HepG2 (cell line): ENCODE data around the gene ABCC3. TPM values are rescaled to one million over a fixed set of nuclear protein-coding genes. Genes with fewer than 3 reads are reported as not detected.

Experiments used
- AHR ChIP-seq: IDR thresholded peaks from 2 replicates; pipeline ENCODE4 v1.6.1; 2018; ENCODE audit warnings: missing genetic modification reagents, missing compliant biosample characterization
- ATF7 ChIP-seq, 2 experiments: fragments of 450-650 bp in 1 of 2; sonication (generic) in 1 of 2; formaldehyde crosslinking in 1 of 2; IDR thresholded peaks; 2 replicates each; pipeline versions ENCODE4 v1.4.0 to v1.6.1; 2016 to 2020; ENCODE audit warnings: antibody characterized with exemption in 1 of 2, mild to moderate bottlenecking in 1 of 2, missing genetic modification reagents in 1 of 2
- CAMTA2 ChIP-seq: sonication (generic); formaldehyde crosslinking; IDR thresholded peaks from 2 replicates; pipeline ENCODE4 v1.4.0; 2020; ENCODE audit warnings: mild to moderate bottlenecking, missing genetic modification reagents, borderline replicate concordance
- EP300 ChIP-seq, 3 experiments: sonication (generic) in 1 of 3; formaldehyde crosslinking in 1 of 3; IDR thresholded peaks; 2 replicates each; pipeline versions ENCODE4 v1.5.1 to v1.6.1; 2011 to 2020; ENCODE audit warnings: low read depth in 2 of 3, low read length in 2 of 3, borderline replicate concordance in 1 of 3, improper control_type of control experiment in 1 of 3, mild to moderate bottlenecking in 1 of 3, missing genetic modification reagents in 1 of 3, moderate library complexity in 1 of 3
- HNF4G ChIP-seq, 2 experiments: sonication (generic) in 1 of 2; formaldehyde crosslinking in 1 of 2; IDR thresholded peaks; 2 replicates each; pipeline versions ENCODE4 v1.4.0 to v1.6.1; 2011 to 2020; ENCODE audit warnings: borderline replicate concordance in 2 of 2, low read depth in 2 of 2, mild to moderate bottlenecking in 2 of 2, low read length in 1 of 2, missing genetic modification reagents in 1 of 2, moderate library complexity in 1 of 2
- IRF9 ChIP-seq: sonication (generic); formaldehyde crosslinking; IDR thresholded peaks from 2 replicates; pipeline ENCODE4 v1.8.0; 2022; ENCODE audit warnings: missing genetic modification reagents, mild to moderate bottlenecking, borderline replicate concordance
- KAT8 ChIP-seq: IDR thresholded peaks from 2 replicates; pipeline ENCODE4 v1.6.1; 2016; ENCODE audit warnings: missing genetic modification reagents, missing compliant biosample characterization
- KDM2A ChIP-seq: sonication (generic); formaldehyde crosslinking; IDR thresholded peaks from 2 replicates; pipeline ENCODE4 v1.4.0; 2020; ENCODE audit warnings: low read depth, missing genetic modification reagents, borderline replicate concordance
- KLF11 ChIP-seq: IDR thresholded peaks from 2 replicates; pipeline ENCODE4 v1.6.1; 2016; ENCODE audit warnings: missing compliant biosample characterization
- NRL ChIP-seq: sonication (generic); formaldehyde crosslinking; IDR thresholded peaks from 2 replicates; pipeline ENCODE4 v1.5.0; 2020; ENCODE audit warnings: missing genetic modification reagents, mild to moderate bottlenecking, moderate library complexity, borderline replicate concordance
- RAD21 ChIP-seq: fragments of 450-650 bp; formaldehyde crosslinking; IDR thresholded peaks from 2 replicates; pipeline ENCODE4 v1.5.0; 2020; ENCODE audit warnings: mild to moderate bottlenecking
- RORA ChIP-seq: sonication (generic); formaldehyde crosslinking; IDR thresholded peaks from 2 replicates; pipeline ENCODE4 v1.5.0; 2020; ENCODE audit warnings: mild to moderate bottlenecking, missing genetic modification reagents, moderate library complexity
- TBX2 ChIP-seq: sonication (generic); formaldehyde crosslinking; IDR thresholded peaks from 2 replicates; pipeline ENCODE4 v1.5.0; 2020; ENCODE audit warnings: missing genetic modification reagents, mild to moderate bottlenecking, borderline replicate concordance
- TSC22D2 ChIP-seq: sonication (generic); formaldehyde crosslinking; IDR thresholded peaks from 2 replicates; pipeline ENCODE4 v1.5.1; 2020; ENCODE audit warnings: missing genetic modification reagents, mild to moderate bottlenecking, borderline replicate concordance
- ZFP36L2 ChIP-seq: sonication (generic); formaldehyde crosslinking; IDR thresholded peaks from 2 replicates; pipeline ENCODE4 v1.4.0; 2020; ENCODE audit warnings: missing genetic modification reagents
- ZFP41 ChIP-seq: sonication (generic); formaldehyde crosslinking; IDR thresholded peaks from 2 replicates; pipeline ENCODE4 v1.4.0; 2020; ENCODE audit warnings: mild to moderate bottlenecking, missing genetic modification reagents, borderline replicate concordance
- ZNF274 ChIP-seq: sonication (generic); formaldehyde crosslinking; IDR thresholded peaks from 2 replicates; pipeline ENCODE4 v1.5.1; 2020; ENCODE audit warnings: mild to moderate bottlenecking, missing genetic modification reagents
- ZNF317 ChIP-seq: sonication (generic); formaldehyde crosslinking; IDR thresholded peaks from 2 replicates; pipeline ENCODE4 v1.5.0; 2020; ENCODE audit warnings: mild to moderate bottlenecking, missing genetic modification reagents
- ZNF770 ChIP-seq: sonication (generic); formaldehyde crosslinking; IDR thresholded peaks from 2 replicates; pipeline ENCODE4 v1.5.0; 2020; ENCODE audit warnings: mild to moderate bottlenecking, missing genetic modification reagents
- polyA plus RNA-seq, 8 experiments: library from polyadenylated mRNA; depleted of rRNA in 3 of 8; stranded (reverse) in 7 of 8; unstranded in 1 of 8; fragments of >200 nt; fragmentation: Illumina TruSeq in 4 of 8; extraction: Trizol in 4 of 8; gene quantifications; 2 replicates each; pipeline versions ENCODE4 v1.2.1 to v1.2.3, GENCODE V29; 2011 to 2016; ENCODE audit warnings: low read depth in 4 of 8, missing spikeins in 1 of 8, mixed read lengths in 1 of 8; ENCODE audit not compliant: insufficient read depth in 1 of 8
- total RNA-seq, 5 experiments: library from RNA; depleted of rRNA; stranded (reverse); fragments of >200 nt; fragmentation: Illumina TruSeq; extraction: Trizol; gene quantifications; 2 replicates each; pipeline ENCODE4 v1.2.3, GENCODE V29; 2016; ENCODE audit warnings: low read depth in 1 of 5
- TF ChIP-seq, protein P1 (sequence below): sonication (generic); formaldehyde crosslinking; IDR thresholded peaks from 2 replicates; pipeline ENCODE4 v1.4.0; 2020; ENCODE audit warnings: missing genetic modification reagents
- TF ChIP-seq, protein P2 (sequence below): sonication (generic); formaldehyde crosslinking; IDR thresholded peaks from 2 replicates; pipeline ENCODE4 v1.5.0; 2020; ENCODE audit warnings: missing genetic modification reagents

ABCC3 gene
- total and polyA plus RNA-seq, 2 of the 13 experiments (the other 11 are each of a cell fraction or from before 2014, with no cell fraction given), result 25.2 to 50.7 TPM

GRCh38 chr17:50630524-50631194 lies 4.0 kb upstream of the ABCC3 start (continued):
- TF ChIP-seq, protein P1, sequence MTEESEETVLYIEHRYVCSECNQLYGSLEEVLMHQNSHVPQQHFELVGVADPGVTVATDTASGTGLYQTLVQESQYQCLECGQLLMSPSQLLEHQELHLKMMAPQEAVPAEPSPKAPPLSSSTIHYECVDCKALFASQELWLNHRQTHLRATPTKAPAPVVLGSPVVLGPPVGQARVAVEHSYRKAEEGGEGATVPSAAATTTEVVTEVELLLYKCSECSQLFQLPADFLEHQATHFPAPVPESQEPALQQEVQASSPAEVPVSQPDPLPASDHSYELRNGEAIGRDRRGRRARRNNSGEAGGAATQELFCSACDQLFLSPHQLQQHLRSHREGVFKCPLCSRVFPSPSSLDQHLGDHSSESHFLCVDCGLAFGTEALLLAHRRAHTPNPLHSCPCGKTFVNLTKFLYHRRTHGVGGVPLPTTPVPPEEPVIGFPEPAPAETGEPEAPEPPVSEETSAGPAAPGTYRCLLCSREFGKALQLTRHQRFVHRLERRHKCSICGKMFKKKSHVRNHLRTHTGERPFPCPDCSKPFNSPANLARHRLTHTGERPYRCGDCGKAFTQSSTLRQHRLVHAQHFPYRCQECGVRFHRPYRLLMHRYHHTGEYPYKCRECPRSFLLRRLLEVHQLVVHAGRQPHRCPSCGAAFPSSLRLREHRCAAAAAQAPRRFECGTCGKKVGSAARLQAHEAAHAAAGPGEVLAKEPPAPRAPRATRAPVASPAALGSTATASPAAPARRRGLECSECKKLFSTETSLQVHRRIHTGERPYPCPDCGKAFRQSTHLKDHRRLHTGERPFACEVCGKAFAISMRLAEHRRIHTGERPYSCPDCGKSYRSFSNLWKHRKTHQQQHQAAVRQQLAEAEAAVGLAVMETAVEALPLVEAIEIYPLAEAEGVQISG (CRISPR knock-in tag), result 0 out of 2 replicates have a peak, but pooled peaks have one; percentile 29
- TF ChIP-seq HNF4G (IDR thresholded peaks at IDR 0.05; ENCODE audit: borderline replicate concordance, low read depth, low read length) (no peak), HNF4G (CRISPR knock-in tag; IDR thresholded peaks at IDR 0.05; ENCODE audit: borderline replicate concordance, low read depth) (peak; percentile 34; the same call in 1 of the 2 replicates), CAMTA2 (no peak), EP300 (IDR thresholded peaks at IDR 0.05; ENCODE audit: low read depth in 2 of 2, low read length in 2 of 2) (no peak), EP300 (CRISPR knock-in tag; IDR thresholded peaks at IDR 0.05; ENCODE audit: borderline replicate concordance) (0 out of 2 replicates have a peak, but pooled peaks have one; percentile 32), TSC22D2 (CRISPR knock-in tag) (peak; percentile 82; the same call in 1 of the 2 replicates), KDM2A (CRISPR knock-in tag) (peak; percentile 85), TBX2 (CRISPR knock-in tag) (no peak), ZFP41 (CRISPR knock-in tag) (no peak), AHR (CRISPR knock-in tag) (no peak), KLF11 (0 out of 2 replicates have a peak, but pooled peaks have one; percentile 57), NRL (CRISPR knock-in tag) (peak; percentile 45; the same call in 1 of the 2 replicates), KAT8 (CRISPR knock-in tag) (0 out of 2 replicates have a peak, but pooled peaks have one; percentile 47), RORA (CRISPR knock-in tag) (no peak), IRF9 (CRISPR knock-in tag) (0 out of 2 replicates have a peak, but pooled peaks have one; percentile 35), ATF7 (IDR thresholded peaks at IDR 0.05) (no peak), ATF7 (CRISPR knock-in tag; IDR thresholded peaks at IDR 0.05) (no peak), ZFP36L2 (CRISPR knock-in tag) (no peak), ZNF770 (CRISPR knock-in tag) (0 out of 2 replicates have a peak, but pooled peaks have one; percentile 33), ZNF274 (CRISPR knock-in tag) (no peak), RAD21 (CRISPR knock-in tag) (peak; percentile 97), ZNF317 (CRISPR knock-in tag) (no peak)
- TF ChIP-seq, protein P2, sequence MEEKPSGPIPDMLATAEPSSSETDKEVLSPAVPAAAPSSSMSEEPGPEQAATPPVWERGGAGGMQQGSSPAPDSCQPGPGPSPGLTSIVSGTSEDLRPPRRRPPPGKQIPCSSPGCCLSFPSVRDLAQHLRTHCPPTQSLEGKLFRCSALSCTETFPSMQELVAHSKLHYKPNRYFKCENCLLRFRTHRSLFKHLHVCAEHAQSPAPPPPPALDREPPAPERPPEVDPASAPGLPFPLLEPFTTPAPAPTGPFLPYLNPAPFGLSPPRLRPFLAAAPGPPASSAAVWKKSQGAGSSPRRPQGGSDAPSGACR (CRISPR knock-in tag), result no peak
